Stimulated activated CD4-positive, alpha-beta T cell treated with anti-CD3 and anti-CD28 coated beads, Interleukin-12 subunit alpha, Interleukin-12 subunit beta, amount 100 ng/mL, for 48 hours (primary cell): ENCODE data around the gene DRD2.

ENCODE experiments used
- DNase-seq, 3 donors: peaks; one replicate each; pipeline ENCODE4 v3.0.0-alpha.2; 2020; ENCODE audit warnings: low read depth in 2 of 3, low spot score in 1 of 3

The DRD2 gene

DNA sequence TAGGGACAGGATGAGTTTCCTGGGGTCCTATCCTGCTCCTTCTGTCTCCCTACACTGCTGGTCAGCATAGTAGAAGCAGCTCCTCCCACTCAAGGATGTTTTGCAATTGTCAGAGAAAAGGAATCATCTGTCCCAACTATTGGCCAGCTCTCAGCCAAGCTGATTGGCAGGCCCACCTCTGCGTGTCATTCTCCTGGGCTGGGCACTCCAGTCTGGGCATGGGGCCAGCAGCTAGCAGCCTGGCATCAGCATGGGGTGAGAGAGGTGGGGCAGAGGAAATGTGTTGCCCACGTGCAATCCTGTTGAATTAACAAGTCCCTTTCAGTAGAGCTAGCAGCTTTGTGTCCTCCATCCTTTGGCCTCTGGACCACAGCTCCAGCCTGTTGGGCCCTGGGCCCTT is 73.5 kb downstream of the DRD2 start:
- no peak for DNase-seq

DNA sequence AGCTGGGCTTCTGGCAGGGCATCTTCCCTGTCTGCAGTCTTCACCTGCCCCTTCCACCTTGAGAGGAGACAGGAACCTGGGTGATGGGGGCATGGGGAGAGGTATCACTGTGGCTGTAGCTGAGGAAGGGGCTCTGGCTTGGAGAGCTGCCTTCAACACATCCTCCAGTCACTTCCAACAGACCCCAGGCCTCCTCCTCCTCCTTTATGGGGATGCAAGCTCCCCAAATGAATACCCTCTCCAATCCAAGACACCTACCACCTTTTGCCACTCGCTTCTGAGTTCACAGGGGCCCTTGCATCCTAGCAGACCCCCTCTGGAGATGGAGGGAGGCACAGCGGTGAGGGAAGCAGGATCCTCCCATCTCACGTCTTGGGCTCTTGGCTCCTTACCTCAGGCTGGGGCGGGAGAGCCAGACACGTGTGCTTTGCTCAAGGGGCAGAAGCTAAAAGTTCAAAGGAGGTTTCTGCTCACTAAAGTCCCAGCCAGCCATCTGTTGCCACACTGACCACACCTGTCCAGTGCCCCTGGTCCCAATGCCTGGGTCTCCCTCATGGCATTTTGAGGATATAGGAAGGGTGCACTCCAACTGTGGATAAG is 74.5 kb downstream of the DRD2 start:
- DNase-seq = no peak

DNA sequence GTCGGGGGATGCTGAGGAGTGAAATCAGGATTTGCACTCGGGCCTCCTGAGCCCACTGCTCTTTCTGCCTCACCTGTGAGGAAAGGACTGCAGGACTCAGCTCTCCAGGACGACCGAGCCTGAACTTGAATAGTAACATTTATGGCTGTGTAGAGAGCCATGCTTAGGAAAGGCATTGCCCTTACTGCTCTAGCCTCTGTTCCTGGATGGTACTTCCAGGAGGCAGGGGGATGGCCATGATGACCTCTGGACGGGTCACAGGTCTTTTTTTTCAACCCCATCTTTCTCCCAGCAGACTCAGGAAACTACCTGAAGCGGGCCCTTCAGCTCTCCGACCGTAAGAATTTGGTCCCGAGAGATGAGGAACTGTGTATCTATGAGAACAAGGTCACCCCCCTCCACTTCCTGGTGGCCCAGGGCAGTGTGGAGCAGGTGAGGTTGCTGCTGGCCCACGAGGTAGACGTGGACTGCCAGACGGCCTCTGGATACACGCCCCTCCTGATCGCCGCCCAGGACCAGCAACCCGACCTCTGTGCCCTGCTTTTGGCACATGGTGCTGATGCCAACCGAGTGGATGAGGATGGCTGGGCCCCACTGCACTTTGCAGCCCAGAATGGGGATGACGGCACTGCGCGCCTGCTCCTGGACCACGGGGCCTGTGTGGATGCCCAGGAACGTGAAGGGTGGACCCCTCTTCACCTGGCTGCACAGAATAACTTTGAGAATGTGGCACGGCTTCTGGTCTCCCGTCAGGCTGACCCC is 76.3 kb downstream of the DRD2 start:
- no peak for DNase-seq

- no peak for DNase-seq
These were observed 77.4 kb downstream of the DRD2 start for GRCh38 chr11:113397821-113398220.

DNA sequence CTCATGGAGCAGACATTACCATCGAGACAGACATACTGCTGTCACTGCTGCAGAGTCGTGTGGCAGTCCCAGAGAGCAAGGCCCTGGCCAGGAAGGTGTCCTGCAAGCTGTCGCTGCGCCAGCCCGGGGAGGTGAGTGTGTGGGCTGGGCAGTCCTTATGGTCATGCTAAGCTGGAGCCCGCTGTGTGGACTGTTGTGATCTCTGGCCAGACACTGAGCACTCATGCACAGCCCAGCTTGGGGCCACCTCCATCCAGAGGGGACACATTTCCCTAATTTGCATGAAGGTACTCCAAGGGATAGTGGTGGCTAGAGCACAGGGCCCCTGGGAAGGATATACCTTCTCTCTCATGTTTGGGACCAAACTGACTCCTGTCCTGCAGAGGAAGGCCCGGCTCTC is 78.0 kb downstream of the DRD2 start:
- DNase-seq = no peak

- no peak for DNase-seq
These were observed 78.5 kb downstream of the DRD2 start for GRCh38 chr11:113396690-113397089.

DNA sequence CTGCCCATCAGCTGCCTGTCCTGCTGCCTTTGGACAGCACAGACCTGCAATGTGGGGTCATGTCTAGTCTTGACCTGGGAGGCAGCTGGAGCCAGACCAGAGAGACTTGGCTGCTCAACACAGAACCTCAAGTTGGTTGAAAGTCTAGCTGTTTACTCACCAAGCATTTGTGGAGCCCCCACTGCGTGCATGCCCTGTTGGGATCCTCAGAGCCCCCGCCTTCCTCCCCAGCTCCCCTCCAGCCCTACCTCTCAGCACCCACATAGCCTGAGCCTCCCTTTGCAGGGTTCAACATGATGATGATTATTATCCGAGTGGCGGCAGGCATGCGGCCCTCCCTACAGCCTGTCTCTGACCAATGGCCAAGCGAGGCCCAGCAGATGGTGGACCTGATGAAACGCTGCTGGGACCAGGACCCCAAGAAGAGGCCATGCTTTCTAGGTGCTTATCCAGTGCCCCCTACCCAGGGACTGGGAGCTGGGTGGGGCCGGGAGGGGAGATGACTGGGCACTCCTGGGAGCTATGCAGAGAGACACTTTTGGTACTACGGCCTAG is 79.3 kb downstream of the DRD2 start:
- DNase-seq = no peak

GRCh38 chr11:113394919-113395318 is 80.3 kb downstream of the DRD2 start:
- no peak for DNase-seq

DNA sequence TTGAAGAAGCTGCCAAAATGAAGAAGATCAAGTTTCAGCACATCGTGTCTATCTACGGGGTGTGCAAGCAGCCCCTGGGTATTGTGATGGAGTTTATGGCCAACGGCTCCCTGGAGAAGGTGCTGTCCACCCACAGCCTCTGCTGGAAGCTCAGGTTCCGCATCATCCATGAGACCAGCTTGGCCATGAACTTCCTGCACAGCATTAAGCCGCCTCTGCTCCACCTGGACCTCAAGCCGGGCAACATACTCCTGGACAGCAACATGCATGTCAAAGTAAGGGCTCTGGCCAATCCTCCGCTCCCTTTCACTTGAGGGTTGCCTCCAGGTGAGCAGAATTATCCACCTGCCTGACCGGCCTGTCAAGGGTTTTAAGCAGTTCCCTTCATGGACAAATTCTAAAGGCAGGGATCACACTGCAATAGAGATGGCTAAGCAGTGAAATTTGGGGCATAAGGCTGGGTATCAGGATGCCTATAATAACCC is 81.7 kb downstream of the DRD2 start:
- DNase-seq = no peak

DNA sequence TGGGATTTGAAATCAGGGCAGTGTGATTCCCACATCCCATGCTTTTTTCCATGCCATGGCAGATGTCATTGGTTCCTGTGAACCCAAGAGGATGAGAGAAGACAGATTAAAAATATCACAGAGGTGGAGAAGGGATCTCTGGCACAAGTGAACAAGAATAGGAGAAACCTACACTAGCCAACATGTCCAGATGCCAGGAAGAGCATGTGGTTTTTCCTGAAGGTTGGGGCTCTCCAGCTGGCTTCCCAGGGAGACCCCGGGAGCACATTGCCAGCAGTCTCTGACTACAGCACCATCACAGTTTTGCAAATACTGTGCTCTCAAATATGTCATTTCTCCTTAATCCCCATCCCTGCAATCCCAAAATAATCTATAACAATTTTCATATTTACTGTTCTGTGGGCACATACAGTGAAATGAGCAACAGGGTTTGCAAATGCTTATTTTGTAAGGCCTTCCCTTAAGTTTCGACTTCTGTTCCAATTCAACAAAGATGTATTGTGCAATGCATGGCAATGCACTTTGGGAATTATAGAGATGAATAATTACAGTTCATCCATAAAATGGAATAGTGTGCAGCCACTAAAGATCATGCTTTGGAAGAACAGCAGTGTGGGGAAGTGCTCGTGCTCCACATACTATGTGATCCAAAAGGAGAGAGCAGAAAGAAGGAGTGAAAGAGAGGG is 82.8 kb downstream of the DRD2 start:
- no peak for DNase-seq

DNA sequence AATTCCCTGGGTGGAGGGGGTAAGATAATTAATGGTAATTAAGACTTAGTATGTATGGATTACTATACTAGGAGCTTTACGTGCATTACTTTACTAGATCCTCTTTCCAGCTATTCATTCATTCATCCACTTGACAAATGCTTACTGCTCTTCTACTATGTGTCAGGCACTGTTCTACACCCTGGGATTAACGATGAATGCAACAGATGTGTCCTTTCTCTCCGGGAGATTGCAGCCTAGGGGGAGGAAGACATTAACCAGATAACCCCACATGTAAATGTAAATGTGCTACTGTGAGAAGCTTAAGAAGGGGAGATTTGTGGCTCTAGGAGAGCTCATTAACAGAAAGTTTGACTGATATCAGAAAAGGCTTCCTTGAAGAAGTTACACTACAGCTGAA is 85.9 kb downstream of the DRD2 start:
- DNase-seq = no peak

GRCh38 chr11:113387605-113388211 is 87.5 kb downstream of the DRD2 start, which contains the start of gene ANKK1:
Gene ANKK1, plus strand, starts transcription at chr11:113387779. Its CDS starts 106 bp downstream, at chr11:113387885.
- DNase-seq = no peak

GRCh38 chr11:113386866-113387265 is 88.3 kb downstream of the DRD2 start:
- DNase-seq = no peak

DNA sequence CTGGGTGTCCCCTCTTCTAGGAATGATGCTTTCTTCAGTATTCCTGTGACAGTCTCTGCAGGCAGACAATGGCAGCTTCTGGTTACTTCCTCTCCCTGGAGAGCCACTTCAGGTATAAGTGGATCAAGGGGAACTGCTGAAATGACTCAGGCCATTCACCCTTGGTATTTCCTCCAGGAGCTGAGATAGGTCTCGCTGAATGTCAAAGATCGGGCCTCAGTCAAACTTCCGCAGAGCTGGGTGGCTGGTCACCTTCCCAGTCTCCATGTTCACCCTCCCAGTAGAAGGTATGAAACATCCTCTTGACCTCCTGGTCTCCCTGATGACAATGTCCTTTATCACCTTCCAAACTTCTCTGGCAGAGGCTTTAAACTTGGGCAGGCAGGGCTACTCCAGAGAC is 89.4 kb downstream of the DRD2 start:
- DNase-seq = no peak

DNA sequence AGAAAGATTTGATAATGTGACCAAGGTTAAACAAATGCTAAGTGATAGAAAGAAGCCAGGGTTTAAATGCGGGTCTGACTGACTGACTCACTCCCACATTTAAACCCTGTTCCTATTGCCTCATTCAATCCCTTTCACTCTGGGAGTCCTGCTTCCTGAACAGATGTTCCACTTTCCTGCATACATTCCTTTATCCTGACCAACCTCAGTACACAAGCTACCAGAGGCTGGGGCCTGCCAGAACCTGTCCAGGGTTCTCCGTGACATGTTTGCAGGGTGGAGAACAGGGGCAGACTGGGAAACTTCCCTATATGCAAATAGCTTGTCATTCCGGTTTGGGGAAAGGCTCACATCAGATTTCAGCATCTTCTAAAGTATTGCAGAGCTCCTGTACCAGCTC is 90.6 kb downstream of the DRD2 start:
- no peak for DNase-seq

- no peak for DNase-seq
These were observed 93.1 kb downstream of the DRD2 start for GRCh38 chr11:113382121-113382520.

- no peak for DNase-seq
These were observed 96.5 kb downstream of the DRD2 start for GRCh38 chr11:113378692-113379091.

- DNase-seq = no peak
These were observed 97.4 kb downstream of the DRD2 start for GRCh38 chr11:113377681-113378412.

- DNase-seq = no peak
These were observed 99.0 kb downstream of the DRD2 start for GRCh38 chr11:113376156-113376555.

GRCh38 chr11:113375402-113375801 is 99.8 kb downstream of the DRD2 start:
- no peak for DNase-seq
